GM12892 (cell line): ENCODE results near the gene CHMP1B.

Experiments used
- POLR2A ChIP-seq: IDR thresholded peaks from 2 replicates; pipeline ENCODE4 v1.6.1; 2011; ENCODE audit warnings: low read depth, low read length, control low read depth
- POLR2AphosphoS5 ChIP-seq: IDR thresholded peaks from 2 replicates; pipeline ENCODE4 v1.6.1; 2011; ENCODE audit warnings: low read depth, low read length, control low read depth

GRCh38 chr18:11886577-11887110 lies 35.4 kb downstream of the CHMP1B start:
- TF ChIP-seq POLR2AphosphoS5 (no peak), POLR2A (no peak)
